ENCODE measurements around the gene PHF19.

DNA sequence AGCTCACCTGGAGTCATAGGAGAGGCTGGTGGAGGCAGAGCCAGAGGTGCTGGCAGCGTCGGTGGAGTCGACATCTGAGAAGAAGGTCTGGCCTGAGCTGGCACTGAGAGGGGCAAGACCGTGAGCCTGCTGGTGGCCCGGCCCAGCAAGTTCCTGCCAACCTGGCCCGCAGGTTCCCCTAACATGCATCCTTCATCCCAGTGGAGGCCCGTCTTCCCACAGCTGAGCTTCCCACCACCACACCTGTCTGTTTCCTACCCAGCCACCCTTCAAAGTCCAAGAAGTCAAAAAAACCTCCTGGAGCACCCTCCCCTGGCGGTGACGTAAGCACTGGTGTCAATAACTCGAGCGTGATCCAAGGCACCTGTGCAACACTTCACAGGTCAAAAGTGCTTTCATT lies 16.9 kb downstream of the PHF19 start:
- TF ChIP-seq, protein P1, sequence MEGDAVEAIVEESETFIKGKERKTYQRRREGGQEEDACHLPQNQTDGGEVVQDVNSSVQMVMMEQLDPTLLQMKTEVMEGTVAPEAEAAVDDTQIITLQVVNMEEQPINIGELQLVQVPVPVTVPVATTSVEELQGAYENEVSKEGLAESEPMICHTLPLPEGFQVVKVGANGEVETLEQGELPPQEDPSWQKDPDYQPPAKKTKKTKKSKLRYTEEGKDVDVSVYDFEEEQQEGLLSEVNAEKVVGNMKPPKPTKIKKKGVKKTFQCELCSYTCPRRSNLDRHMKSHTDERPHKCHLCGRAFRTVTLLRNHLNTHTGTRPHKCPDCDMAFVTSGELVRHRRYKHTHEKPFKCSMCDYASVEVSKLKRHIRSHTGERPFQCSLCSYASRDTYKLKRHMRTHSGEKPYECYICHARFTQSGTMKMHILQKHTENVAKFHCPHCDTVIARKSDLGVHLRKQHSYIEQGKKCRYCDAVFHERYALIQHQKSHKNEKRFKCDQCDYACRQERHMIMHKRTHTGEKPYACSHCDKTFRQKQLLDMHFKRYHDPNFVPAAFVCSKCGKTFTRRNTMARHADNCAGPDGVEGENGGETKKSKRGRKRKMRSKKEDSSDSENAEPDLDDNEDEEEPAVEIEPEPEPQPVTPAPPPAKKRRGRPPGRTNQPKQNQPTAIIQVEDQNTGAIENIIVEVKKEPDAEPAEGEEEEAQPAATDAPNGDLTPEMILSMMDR (IDR thresholded peaks at IDR 0.05), result no peak
- no peak for TF ChIP-seq POLR2A (IDR thresholded peaks at IDR 0.05)
